Measurements from ENCODE around the gene CACNA2D3. TPM values are rescaled to one million over a fixed set of nuclear protein-coding genes. Genes with fewer than 3 reads are reported as not detected.

CACNA2D3 gene
- total and polyA plus RNA-seq, 12 donors = 0.51 to 43.5 (median 19.3) TPM

GRCh38 chr3:54304877-54305276, 182.5 kb downstream of the CACNA2D3 start:
- no peak for TF ChIP-seq CTCF (IDR thresholded peaks at IDR 0.05)
- H3K4me1 ChIP-seq = no peaks in the 10 kb centered on the region
- ATAC-seq = no peak
- DNase-seq = no peak
- H3K4me3 ChIP-seq = no peak overlapping the region
- H3K9me3 ChIP-seq = peaks cover 0 to 6% (median 0%) of the 10 kb centered on the region in 11 donors
- H3K27me3 ChIP-seq = no peaks in the 10 kb centered on the region
- intact Hi-C loops (cut with DNase I) = no loop called here
- H3K27ac ChIP-seq = no peak overlapping the region
- WGBS, 2 donors = 52 to 61% methylated on average over 3 of the region's 3 CpGs
- H3K36me3 ChIP-seq = no peaks in the 10 kb centered on the region

- H3K4me3 ChIP-seq = no peak overlapping the region
- WGBS, 2 donors = 39 to 74% methylated on average over 3 of the region's 3 CpGs
- DNase-seq (no peak), ATAC-seq (no peak)
- no peaks in the 10 kb centered on the region for H3K4me1 ChIP-seq
- intact Hi-C loops (cut with DNase I) = no loop called here
- no peak overlapping the region for H3K27ac ChIP-seq
- H3K27me3 ChIP-seq = no peaks in the 10 kb centered on the region
- H3K36me3 ChIP-seq = no peaks in the 10 kb centered on the region
- no peak for TF ChIP-seq CTCF (IDR thresholded peaks at IDR 0.05)
- peaks cover 0 to 6% (median 0%) of the 10 kb centered on the region in 11 donors for H3K9me3 ChIP-seq
Observed at GRCh38 chr3:54305409-54306099, 183.2 kb downstream of the CACNA2D3 start.

- DNase-seq (no peak), ATAC-seq (no peak)
- Histone ChIP-seq H3K4me1 (no peaks in the 10 kb centered on the region), H3K9me3 (peaks cover 0 to 6% (median 0%) of the 10 kb centered on the region in 11 donors), H3K27ac (no peak overlapping the region), H3K36me3 (no peaks in the 10 kb centered on the region), H3K4me3 (no peak overlapping the region), H3K27me3 (no peaks in the 10 kb centered on the region)
- TF ChIP-seq CTCF (IDR thresholded peaks at IDR 0.05) = no peak
- 60 to 61% methylated on average over 4 of the region's 4 CpGs for WGBS, 2 donors
- intact Hi-C loops (cut with DNase I) = no loop called here
Observed at GRCh38 chr3:54307566-54308180, 185.3 kb downstream of the CACNA2D3 start.

GRCh38 chr3:54309601-54310000, 187.2 kb downstream of the CACNA2D3 start:
- Histone ChIP-seq H3K27me3 (no peaks in the 10 kb centered on the region), H3K9me3 (peaks cover 0 to 6% (median 0%) of the 10 kb centered on the region in 11 donors), H3K4me3 (no peak overlapping the region), H3K4me1 (no peaks in the 10 kb centered on the region), H3K27ac (no peak overlapping the region), H3K36me3 (no peaks in the 10 kb centered on the region)
- 39 to 69% methylated on average over 6 of the region's 6 CpGs for WGBS, 2 donors
- DNase-seq (no peak), ATAC-seq (no peak)
- intact Hi-C loops (cut with DNase I) = no loop called here
- no peak for TF ChIP-seq CTCF (IDR thresholded peaks at IDR 0.05)
